Measurements from ENCODE around the gene BRICD5. TPM values are rescaled to one million over a fixed set of nuclear protein-coding genes. Genes with fewer than 3 reads are reported as not detected.

BRICD5 gene
- total RNA-seq, 6 experiments from 2014 or later, result 1.1 to 2.6 (median 1.8) TPM

GRCh38 chr16:2173916-2174315 is 36.7 kb downstream of the BRICD5 start:
- Mint-ChIP-seq H3K4me1 (ENCODE audit: low read depth) (no peaks in the 10 kb centered on the region), H3K27ac (no peak overlapping the region), H3K27me3 (ENCODE audit: insufficient read depth) (peaks cover 6% of the 10 kb centered on the region), H3K36me3 (ENCODE audit: low read depth) (peaks cover 9% of the 10 kb centered on the region), H3K4me3 (no peak overlapping the region), H3K9me3 (no peaks in the 10 kb centered on the region)
- no peak for DNase-seq
- TF ChIP-seq CTCF (IDR thresholded peaks at IDR 0.05), result no peak

- Mint-ChIP-seq H3K27ac (no peak overlapping the region), H3K4me3 (no peak overlapping the region), H3K9me3 (no peaks in the 10 kb centered on the region), H3K36me3 (ENCODE audit: low read depth) (peaks cover 9% of the 10 kb centered on the region), H3K4me1 (ENCODE audit: low read depth) (no peaks in the 10 kb centered on the region), H3K27me3 (ENCODE audit: insufficient read depth) (peaks cover 6% of the 10 kb centered on the region)
- TF ChIP-seq CTCF (IDR thresholded peaks at IDR 0.05), result no peak
- DNase-seq, result no peak
Measured at GRCh38 chr16:2173366-2173765, 37.3 kb downstream of the BRICD5 start.

GRCh38 chr16:2172688-2173335 is 37.9 kb downstream of the BRICD5 start:
- no peak for DNase-seq
- H3K36me3 Mint-ChIP-seq (ENCODE audit: low read depth), result peaks cover 9% of the 10 kb centered on the region
- no peaks in the 10 kb centered on the region for H3K9me3 Mint-ChIP-seq
- no peak overlapping the region; the same call in 1 of the 2 replicates for H3K4me3 Mint-ChIP-seq
- peaks cover 6% of the 10 kb centered on the region for H3K27me3 Mint-ChIP-seq (ENCODE audit: insufficient read depth)
- no peak for TF ChIP-seq CTCF (IDR thresholded peaks at IDR 0.05)
- H3K4me1 Mint-ChIP-seq (ENCODE audit: low read depth), result no peaks in the 10 kb centered on the region
- no peak overlapping the region for H3K27ac Mint-ChIP-seq

- no peak overlapping the region for H3K27ac Mint-ChIP-seq
- H3K36me3 Mint-ChIP-seq (ENCODE audit: low read depth), result peaks cover 5% of the 10 kb centered on the region
- peaks cover 6% of the 10 kb centered on the region for H3K27me3 Mint-ChIP-seq (ENCODE audit: insufficient read depth)
- H3K4me3 Mint-ChIP-seq, result no peak overlapping the region
- no peaks in the 10 kb centered on the region for H3K9me3 Mint-ChIP-seq
- no peak for TF ChIP-seq CTCF (IDR thresholded peaks at IDR 0.05)
- H3K4me1 Mint-ChIP-seq (ENCODE audit: low read depth), result no peaks in the 10 kb centered on the region
- DNase-seq, result no peak
Measured at GRCh38 chr16:2171601-2172178, 39.0 kb downstream of the BRICD5 start.

GRCh38 chr16:2170587-2171435 is 39.9 kb downstream of the BRICD5 start:
- Mint-ChIP-seq H3K4me1 (ENCODE audit: low read depth) (no peaks in the 10 kb centered on the region), H3K4me3 (no peak overlapping the region), H3K9me3 (no peaks in the 10 kb centered on the region), H3K27ac (no peak overlapping the region), H3K27me3 (ENCODE audit: insufficient read depth) (peaks cover 6% of the 10 kb centered on the region), H3K36me3 (ENCODE audit: low read depth) (peaks cover 2% of the 10 kb centered on the region)
- TF ChIP-seq CTCF (IDR thresholded peaks at IDR 0.05), result no peak
- no peak for DNase-seq
